Ishikawa (cell line): Measurements from ENCODE around the gene NUP85.

ENCODE experiments used
- CEBPB ChIP-seq: IDR thresholded peaks from 2 replicates; pipeline ENCODE4 v1.6.1; 2012
- MAX ChIP-seq: IDR thresholded peaks from 2 replicates; pipeline ENCODE4 v1.6.1; 2012
- TAF1 ChIP-seq: IDR thresholded peaks from 2 replicates; pipeline ENCODE4 v1.6.1; 2012; ENCODE audit warnings: low read depth, mild to moderate bottlenecking
- YY1 ChIP-seq: IDR thresholded peaks from 2 replicates; pipeline ENCODE4 v1.6.1; 2012; ENCODE audit warnings: low read depth

GRCh38 chr17:75260641-75261335 lies 55.3 kb downstream of the NUP85 start:
- TF ChIP-seq CEBPB (no peak), TAF1 (no peak), YY1 (no peak), MAX (no peak)
